ENCODE measurements around the gene VPS72.

Gene VPS72

DNA sequence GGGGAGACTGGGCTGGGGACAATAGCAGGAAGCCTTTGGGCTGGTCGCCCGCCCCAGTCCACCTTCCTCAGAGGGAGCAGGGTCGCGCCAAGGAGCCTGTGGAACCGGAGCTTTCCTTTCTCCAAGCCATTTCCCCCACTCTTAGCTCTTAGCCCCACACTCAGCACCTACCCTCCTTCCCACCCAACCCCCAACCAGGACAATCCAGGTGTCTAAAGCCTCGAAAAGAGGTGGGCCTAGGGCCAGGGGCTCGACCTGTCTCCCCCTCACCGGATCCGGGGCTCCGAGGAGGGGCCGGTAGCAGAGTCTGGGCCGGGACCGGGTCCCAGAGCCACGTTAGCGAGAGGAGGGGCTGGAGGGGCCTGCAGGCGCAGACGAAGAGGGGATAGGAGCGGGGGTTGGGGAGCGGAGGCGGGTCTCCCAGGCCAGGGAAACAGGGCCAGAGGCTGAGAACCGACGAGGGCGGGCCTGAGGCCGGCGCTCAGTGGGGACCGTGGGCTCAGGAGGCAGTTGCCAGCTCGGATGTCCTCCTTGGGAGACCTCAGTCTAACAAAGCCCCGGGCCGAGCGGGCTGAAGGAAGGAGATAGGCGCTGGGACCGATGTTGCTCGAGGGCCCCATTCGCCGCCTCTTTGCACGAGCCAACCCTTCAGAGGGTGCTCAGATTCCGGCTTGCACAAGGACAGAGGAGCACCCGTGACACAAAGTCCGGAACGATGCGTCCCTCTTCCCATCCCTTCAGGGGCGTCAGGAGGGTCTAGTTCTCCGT, 44.5 kb downstream of the VPS72 start:
- no peak for DNase-seq (ENCODE audit: low spot score)
- no peaks in the 10 kb centered on the region for H3K9me3 Mint-ChIP-seq
- H3K4me1 Mint-ChIP-seq (ENCODE audit: low read depth), result peaks cover 18% of the 10 kb centered on the region
- H3K4me3 Mint-ChIP-seq, result peak overlapping the region; percentile 95
- peaks cover 28% of the 10 kb centered on the region for H3K27me3 Mint-ChIP-seq (ENCODE audit: low read depth)
- no peaks in the 10 kb centered on the region for H3K36me3 Mint-ChIP-seq (ENCODE audit: low read depth)
- H3K27ac Mint-ChIP-seq, result no peak overlapping the region

GRCh38 chr1:151144474-151145303, 45.3 kb downstream of the VPS72 start:
- Mint-ChIP-seq H3K36me3 (ENCODE audit: low read depth) (no peaks in the 10 kb centered on the region), H3K4me3 (no peak overlapping the region), H3K9me3 (no peaks in the 10 kb centered on the region), H3K4me1 (ENCODE audit: low read depth) (peaks cover 18% of the 10 kb centered on the region), H3K27me3 (ENCODE audit: low read depth) (peaks cover 25% of the 10 kb centered on the region), H3K27ac (no peak overlapping the region)
- DNase-seq (ENCODE audit: low spot score), result no peak

DNA sequence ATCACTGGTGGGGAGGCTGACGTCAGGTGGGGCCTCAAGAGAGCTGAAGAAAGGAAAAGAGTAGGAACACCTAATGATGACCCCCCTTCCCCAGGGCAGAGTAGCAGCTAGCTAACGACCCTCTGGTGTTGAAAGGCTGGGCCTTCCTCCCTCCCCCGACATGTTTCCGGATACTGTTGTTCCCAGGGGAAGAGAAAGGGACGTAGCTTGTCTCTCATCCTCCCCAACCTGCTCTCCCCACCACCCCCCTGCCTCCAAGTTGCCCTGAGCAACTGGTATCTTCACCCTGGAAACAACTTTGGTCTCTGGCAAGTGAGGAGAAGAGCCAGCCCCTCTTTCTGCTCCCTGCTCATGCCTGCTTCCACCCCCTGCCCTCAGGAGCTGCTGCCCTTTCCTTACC, 46.0 kb downstream of the VPS72 start:
- Mint-ChIP-seq H3K4me1 (ENCODE audit: low read depth) (peaks cover 18% of the 10 kb centered on the region), H3K27ac (no peak overlapping the region), H3K9me3 (no peaks in the 10 kb centered on the region), H3K27me3 (ENCODE audit: low read depth) (peaks cover 25% of the 10 kb centered on the region), H3K36me3 (ENCODE audit: low read depth) (no peaks in the 10 kb centered on the region), H3K4me3 (no peak overlapping the region)
- no peak for DNase-seq (ENCODE audit: low spot score)

- H3K27ac Mint-ChIP-seq, result no peak overlapping the region
- no peaks in the 10 kb centered on the region for H3K36me3 Mint-ChIP-seq (ENCODE audit: low read depth)
- H3K4me3 Mint-ChIP-seq, result no peak overlapping the region
- H3K9me3 Mint-ChIP-seq, result no peaks in the 10 kb centered on the region
- peaks cover 20% of the 10 kb centered on the region for H3K27me3 Mint-ChIP-seq (ENCODE audit: low read depth)
- peaks cover 18% of the 10 kb centered on the region for H3K4me1 Mint-ChIP-seq (ENCODE audit: low read depth)
- no peak for DNase-seq (ENCODE audit: low spot score)
Measured at GRCh38 chr1:151143057-151143435, 47.0 kb downstream of the VPS72 start.

GRCh38 chr1:151142411-151143056, 47.5 kb downstream of the VPS72 start:
- no peaks in the 10 kb centered on the region for H3K36me3 Mint-ChIP-seq (ENCODE audit: low read depth)
- no peak overlapping the region for H3K4me3 Mint-ChIP-seq
- H3K9me3 Mint-ChIP-seq, result no peaks in the 10 kb centered on the region
- peaks cover 17% of the 10 kb centered on the region for H3K27me3 Mint-ChIP-seq (ENCODE audit: low read depth)
- peaks cover 17% of the 10 kb centered on the region for H3K4me1 Mint-ChIP-seq (ENCODE audit: low read depth)
- H3K27ac Mint-ChIP-seq, result no peak overlapping the region
- DNase-seq (ENCODE audit: low spot score), result no peak

GRCh38 chr1:151137789-151138188, 52.2 kb downstream of the VPS72 start:
- Mint-ChIP-seq H3K27me3 (ENCODE audit: low read depth) (no peaks in the 10 kb centered on the region), H3K4me1 (ENCODE audit: low read depth) (no peaks in the 10 kb centered on the region), H3K36me3 (ENCODE audit: low read depth) (no peaks in the 10 kb centered on the region), H3K9me3 (no peaks in the 10 kb centered on the region), H3K27ac (no peak overlapping the region), H3K4me3 (no peak overlapping the region)
- no peak for DNase-seq (ENCODE audit: low spot score)

GRCh38 chr1:151135433-151136385, 54.3 kb downstream of the VPS72 start:
- DNase-seq (ENCODE audit: low spot score), result no peak
- Mint-ChIP-seq H3K27me3 (ENCODE audit: low read depth) (no peaks in the 10 kb centered on the region), H3K36me3 (ENCODE audit: low read depth) (peaks cover 2% of the 10 kb centered on the region), H3K27ac (no peak overlapping the region), H3K4me1 (ENCODE audit: low read depth) (peaks cover 6% of the 10 kb centered on the region), H3K4me3 (no peak overlapping the region), H3K9me3 (no peaks in the 10 kb centered on the region)

- H3K4me3 Mint-ChIP-seq, result no peak overlapping the region
- DNase-seq (ENCODE audit: low spot score), result no peak
- no peaks in the 10 kb centered on the region for H3K9me3 Mint-ChIP-seq
- H3K36me3 Mint-ChIP-seq (ENCODE audit: low read depth), result peaks cover 2% of the 10 kb centered on the region
- H3K27me3 Mint-ChIP-seq (ENCODE audit: low read depth), result no peaks in the 10 kb centered on the region
- no peak overlapping the region for H3K27ac Mint-ChIP-seq
- H3K4me1 Mint-ChIP-seq (ENCODE audit: low read depth), result peaks cover 10% of the 10 kb centered on the region
Measured at GRCh38 chr1:151134991-151135390, 55.0 kb downstream of the VPS72 start.

- no peaks in the 10 kb centered on the region for H3K27me3 Mint-ChIP-seq (ENCODE audit: low read depth)
- no peak for DNase-seq (ENCODE audit: low spot score)
- H3K36me3 Mint-ChIP-seq (ENCODE audit: low read depth), result peaks cover 2% of the 10 kb centered on the region
- peaks cover 10% of the 10 kb centered on the region for H3K4me1 Mint-ChIP-seq (ENCODE audit: low read depth)
- no peaks in the 10 kb centered on the region for H3K9me3 Mint-ChIP-seq
- H3K4me3 Mint-ChIP-seq, result no peak overlapping the region
- H3K27ac Mint-ChIP-seq, result no peak overlapping the region
Measured at GRCh38 chr1:151134396-151134795, 55.6 kb downstream of the VPS72 start.

DNA sequence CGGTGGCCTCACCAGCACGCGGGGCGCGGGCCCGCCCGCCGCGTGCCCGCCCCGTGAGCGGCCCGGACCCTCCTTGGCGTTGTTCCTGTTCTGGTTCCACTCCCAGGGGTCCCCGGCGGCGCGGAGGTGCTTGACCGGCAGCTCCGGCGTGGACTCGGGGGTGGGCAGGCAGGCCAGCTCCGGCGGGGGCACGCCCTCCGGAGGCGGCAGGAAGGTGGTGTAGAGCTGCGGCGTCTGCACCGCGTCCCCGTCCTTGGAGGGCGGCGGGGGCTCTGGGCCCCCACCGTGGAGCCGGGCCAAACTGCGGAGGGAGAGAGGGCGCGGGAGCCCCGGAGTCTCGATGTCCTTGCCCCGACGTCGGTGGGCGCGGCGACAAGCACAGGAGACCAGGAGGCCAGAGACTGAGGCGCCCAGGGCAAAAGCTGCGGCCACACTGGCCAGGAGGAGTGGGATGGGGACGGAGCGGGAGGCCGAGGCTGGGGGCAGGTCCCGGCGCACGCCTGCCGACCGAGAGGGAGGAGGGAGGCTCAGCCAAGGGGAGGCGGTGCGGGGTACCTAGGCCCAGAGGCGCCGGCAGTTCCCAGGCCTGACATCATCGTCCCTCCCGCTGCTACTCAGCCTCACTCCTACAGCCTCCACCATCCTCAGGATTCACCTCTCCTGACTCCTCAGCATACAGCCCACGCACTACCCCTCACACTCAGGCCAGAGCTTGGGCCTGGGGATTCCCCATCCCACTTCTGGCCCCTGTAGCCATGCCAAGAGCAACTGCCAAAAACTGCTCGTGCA, 56.8 kb downstream of the VPS72 start:
- peaks cover 10% of the 10 kb centered on the region for H3K4me1 Mint-ChIP-seq (ENCODE audit: low read depth)
- no peak overlapping the region for H3K27ac Mint-ChIP-seq
- H3K4me3 Mint-ChIP-seq, result no peak overlapping the region
- H3K9me3 Mint-ChIP-seq, result no peaks in the 10 kb centered on the region
- DNase-seq (ENCODE audit: low spot score), result no peak
- no peaks in the 10 kb centered on the region for H3K27me3 Mint-ChIP-seq (ENCODE audit: low read depth)
- H3K36me3 Mint-ChIP-seq (ENCODE audit: low read depth), result peaks cover 2% of the 10 kb centered on the region

DNA sequence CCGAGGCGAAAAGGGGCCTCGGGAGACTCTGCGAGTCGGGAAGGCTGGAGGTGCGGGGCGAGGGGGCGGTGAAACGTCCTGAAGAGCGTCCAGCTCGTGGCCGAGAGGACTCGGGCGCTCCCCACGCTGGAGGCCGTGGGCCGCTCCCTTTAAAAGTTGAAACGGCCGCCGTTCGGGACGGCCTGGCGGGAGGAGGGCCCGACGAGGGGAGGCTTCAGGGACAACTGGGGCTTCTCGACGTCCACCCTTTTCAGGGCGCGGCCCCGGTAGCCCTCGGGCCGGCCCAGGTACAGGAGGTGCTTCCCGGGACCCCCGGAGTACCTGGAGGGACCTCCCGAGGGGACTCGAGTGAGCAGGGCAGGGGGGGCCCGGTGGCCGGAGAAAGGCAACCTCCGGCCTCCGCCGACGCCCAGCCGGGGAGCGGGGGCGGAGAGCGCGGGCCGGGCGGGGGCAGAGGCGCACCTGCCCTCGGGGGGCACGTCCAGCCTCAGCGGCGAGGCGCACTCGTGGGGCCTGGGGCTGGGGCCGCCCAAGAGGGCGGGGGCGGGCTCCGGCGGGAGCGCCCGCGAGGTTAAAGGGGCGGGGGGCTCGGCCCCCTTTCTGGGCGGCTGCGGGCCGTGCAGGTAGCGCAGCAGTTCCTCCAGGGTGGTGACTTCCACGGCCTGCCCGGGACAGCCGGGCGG, 57.5 kb downstream of the VPS72 start:
- Mint-ChIP-seq H3K9me3 (no peaks in the 10 kb centered on the region), H3K4me1 (ENCODE audit: low read depth) (peaks cover 10% of the 10 kb centered on the region), H3K27ac (no peak overlapping the region), H3K27me3 (ENCODE audit: low read depth) (no peaks in the 10 kb centered on the region), H3K36me3 (ENCODE audit: low read depth) (peaks cover 2% of the 10 kb centered on the region), H3K4me3 (no peak overlapping the region)
- no peak for DNase-seq (ENCODE audit: low spot score)

- Mint-ChIP-seq H3K27ac (peak overlapping the region; percentile 52), H3K4me3 (peak overlapping the region; percentile 66), H3K9me3 (no peaks in the 10 kb centered on the region), H3K36me3 (ENCODE audit: low read depth) (peaks cover 2% of the 10 kb centered on the region), H3K4me1 (ENCODE audit: low read depth) (peaks cover 10% of the 10 kb centered on the region), H3K27me3 (ENCODE audit: low read depth) (no peaks in the 10 kb centered on the region)
- DNase-seq (ENCODE audit: low spot score), result no peak
Measured at GRCh38 chr1:151131701-151132334, 58.2 kb downstream of the VPS72 start.

Data from T-helper 2 cell treated with Interferon-gamma antibody and Interleukin-4, amounts not matched to agents 5 μg/mL and 100 μg/mL, for 36 hours (primary cell).